ENCODE data around the gene LRRC27.

DNA sequence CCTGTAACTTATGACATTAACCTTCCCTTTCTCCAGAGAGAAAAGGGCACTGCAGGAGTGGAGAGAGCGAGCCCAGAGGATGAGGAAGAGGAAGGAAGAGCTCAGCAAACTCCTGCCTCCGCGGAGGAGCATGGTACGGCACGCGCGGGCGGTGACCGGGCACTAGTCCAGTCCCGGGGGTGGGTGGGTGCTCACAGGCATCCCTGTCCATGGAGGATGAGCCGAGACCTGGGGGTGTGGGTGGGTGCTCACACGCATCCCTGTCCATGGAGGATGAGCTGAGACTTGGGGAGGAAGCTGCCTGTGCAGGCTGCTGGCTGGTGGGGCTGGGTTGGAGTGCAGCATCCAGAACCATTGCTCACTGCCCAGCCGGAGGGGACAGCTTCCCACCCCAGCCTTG, 23.8 kb downstream of the LRRC27 start:
- TF ChIP-seq, protein P1, sequence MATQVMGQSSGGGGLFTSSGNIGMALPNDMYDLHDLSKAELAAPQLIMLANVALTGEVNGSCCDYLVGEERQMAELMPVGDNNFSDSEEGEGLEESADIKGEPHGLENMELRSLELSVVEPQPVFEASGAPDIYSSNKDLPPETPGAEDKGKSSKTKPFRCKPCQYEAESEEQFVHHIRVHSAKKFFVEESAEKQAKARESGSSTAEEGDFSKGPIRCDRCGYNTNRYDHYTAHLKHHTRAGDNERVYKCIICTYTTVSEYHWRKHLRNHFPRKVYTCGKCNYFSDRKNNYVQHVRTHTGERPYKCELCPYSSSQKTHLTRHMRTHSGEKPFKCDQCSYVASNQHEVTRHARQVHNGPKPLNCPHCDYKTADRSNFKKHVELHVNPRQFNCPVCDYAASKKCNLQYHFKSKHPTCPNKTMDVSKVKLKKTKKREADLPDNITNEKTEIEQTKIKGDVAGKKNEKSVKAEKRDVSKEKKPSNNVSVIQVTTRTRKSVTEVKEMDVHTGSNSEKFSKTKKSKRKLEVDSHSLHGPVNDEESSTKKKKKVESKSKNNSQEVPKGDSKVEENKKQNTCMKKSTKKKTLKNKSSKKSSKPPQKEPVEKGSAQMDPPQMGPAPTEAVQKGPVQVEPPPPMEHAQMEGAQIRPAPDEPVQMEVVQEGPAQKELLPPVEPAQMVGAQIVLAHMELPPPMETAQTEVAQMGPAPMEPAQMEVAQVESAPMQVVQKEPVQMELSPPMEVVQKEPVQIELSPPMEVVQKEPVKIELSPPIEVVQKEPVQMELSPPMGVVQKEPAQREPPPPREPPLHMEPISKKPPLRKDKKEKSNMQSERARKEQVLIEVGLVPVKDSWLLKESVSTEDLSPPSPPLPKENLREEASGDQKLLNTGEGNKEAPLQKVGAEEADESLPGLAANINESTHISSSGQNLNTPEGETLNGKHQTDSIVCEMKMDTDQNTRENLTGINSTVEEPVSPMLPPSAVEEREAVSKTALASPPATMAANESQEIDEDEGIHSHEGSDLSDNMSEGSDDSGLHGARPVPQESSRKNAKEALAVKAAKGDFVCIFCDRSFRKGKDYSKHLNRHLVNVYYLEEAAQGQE (IDR thresholded peaks at IDR 0.05; ENCODE audit: low read depth), result no peak
- TF ChIP-seq TAF1 (IDR thresholded peaks at IDR 0.05; ENCODE audit: low read depth), result no peak
